OCI-LY7 (cell line): ENCODE measurements around the gene CAND1. TPM values are rescaled to one million over a fixed set of nuclear protein-coding genes. Genes with fewer than 3 reads are reported as not detected.

Experiments
- BruUV-seq: library from RNA; stranded (reverse); fragments of 400-500 nt; replicated peaks from 2 replicates; lab custom pipeline; 2021; lab: Mats Ljungman, UMichigan
- CTCF ChIA-PET: fragments of 300-600 bp; sonication (Branson Sonifier 250); formaldehyde crosslinking; loops from one replicate; lab custom pipeline; 2022; ENCODE audit warnings: antibody characterized with exemption; ENCODE audit not compliant: unreplicated experiment; lab: Charles Lee
- POLR2A ChIA-PET: fragments of 300-600 bp; sonication (Branson Sonifier 250); formaldehyde crosslinking; loops from one replicate; lab custom pipeline; 2022; ENCODE audit warnings: antibody characterized with exemption; lab: Charles Lee
- DNase-seq: peaks from one replicate; pipeline ENCODE4 v3.0.0-alpha.2; 2015; ENCODE audit warnings: low spot score
- H2AFZ ChIP-seq: fragments of 200-600 bp; sonication (generic), shearing (Covaris generic); 2 replicates; pipeline ENCODE4 v1.6.1; 2014; ENCODE audit warnings: mild to moderate bottlenecking, antibody characterized with exemption, low read length, moderate library complexity
- H3K27ac ChIP-seq: fragments of 200-600 bp; sonication (generic); 2 replicates; pipeline ENCODE4 v1.5.1; 2014; ENCODE audit warnings: mixed run types, low read depth, mild to moderate bottlenecking, moderate library complexity, low read length, inconsistent platforms; ENCODE audit not compliant: poor library complexity, severe bottlenecking
- H3K36me3 ChIP-seq: fragments of 200-600 bp; sonication (generic); 2 replicates; pipeline ENCODE4 v1.6.1; 2014; ENCODE audit warnings: mild to moderate bottlenecking, antibody characterized with exemption, low read length, moderate library complexity, mixed read lengths; ENCODE audit not compliant: insufficient read depth
- H3K4me1 ChIP-seq: fragments of 200-600 bp; sonication (generic); 2 replicates; pipeline ENCODE4 v1.5.1; 2014; ENCODE audit warnings: mild to moderate bottlenecking, low read length; ENCODE audit not compliant: insufficient read depth, poor library complexity, severe bottlenecking
- H3K4me2 ChIP-seq: fragments of 200-600 bp; sonication (generic); 2 replicates; pipeline ENCODE4 v1.6.1; 2014; ENCODE audit warnings: mild to moderate bottlenecking, low read length
- H3K4me3 ChIP-seq: fragments of 200-600 bp; sonication (generic); 2 replicates; pipeline ENCODE4 v1.5.1; 2014; ENCODE audit warnings: mild to moderate bottlenecking, low read depth, low read length; ENCODE audit not compliant: poor library complexity, severe bottlenecking
- H3K79me2 ChIP-seq: fragments of 200-600 bp; sonication (generic); 2 replicates; pipeline ENCODE4 v1.6.1; 2016; ENCODE audit warnings: low read depth, mild to moderate bottlenecking, low read length, moderate library complexity, mixed read lengths; ENCODE audit not compliant: insufficient read depth
- H3K9me2 ChIP-seq: fragments of 200-600 bp; sonication (generic); 2 replicates; pipeline ENCODE4 v1.6.1; 2016; ENCODE audit warnings: mild to moderate bottlenecking, low read length, mixed read lengths; ENCODE audit not compliant: insufficient read depth
- H3K9me3 ChIP-seq: fragments of 200-600 bp; sonication (generic); 2 replicates; pipeline ENCODE4 v1.6.1; 2014; ENCODE audit warnings: mild to moderate bottlenecking, mixed run types, low read length, mixed read lengths
- H4K20me1 ChIP-seq: fragments of 200-600 bp; sonication (generic); 2 replicates; pipeline ENCODE4 v1.6.1; 2014; ENCODE audit warnings: mild to moderate bottlenecking, antibody characterized with exemption, low read length, moderate library complexity, mixed read lengths; ENCODE audit not compliant: insufficient read depth
- CTCF ChIP-seq: fragments of 200-600 bp; sonication (generic); conservative IDR thresholded peaks from 2 replicates; pipeline ENCODE4 v1.5.1; 2014; ENCODE audit warnings: mild to moderate bottlenecking, antibody characterized with exemption, low read length, moderate library complexity, mixed read lengths
- EZH2phosphoT487 ChIP-seq: fragments of 200-600 bp; sonication (generic); IDR thresholded peaks from 2 replicates; pipeline ENCODE4 v1.6.1; 2018; ENCODE audit warnings: low read depth, borderline replicate concordance, mild to moderate bottlenecking, mixed run types, antibody characterized with exemption, low read length, moderate library complexity, mixed read lengths
- intact Hi-C: fragments of 100-400 bp; cut with micrococcal nuclease; formaldehyde crosslinking; loops from one replicate; pipeline ENCODE4 v1.10.0; 2022; ENCODE audit not compliant: unreplicated experiment
- total RNA-seq, 2 experiments: library from RNA; depleted of rRNA in 1 of 2; stranded (reverse); fragments of >200 nt in 1 of 2; shearing (Covaris generic) in 1 of 2; gene quantifications; 2 replicates each; pipeline ENCODE4 v1.2.3, GENCODE V29; 2014 to 2022

CAND1 gene
- total RNA-seq, 2 experiments from 2014 or later: 109 to 207 TPM

GRCh38 chr12:67354966-67355365 lies 85.8 kb downstream of the CAND1 start:
- Histone ChIP-seq H3K27ac (no peak overlapping the region), H3K4me3 (no peak overlapping the region), H3K4me2 (no peak overlapping the region), H3K9me3 (no peaks in the 10 kb centered on the region), H2AFZ (no peak overlapping the region), H3K4me1 (no peaks in the 10 kb centered on the region), H3K79me2 (no peaks in the 10 kb centered on the region), H4K20me1 (no peaks in the 10 kb centered on the region), H3K36me3 (no peaks in the 10 kb centered on the region), H3K9me2 (no peaks in the 10 kb centered on the region)
- intact Hi-C loops: loop anchor here (2.0 to 10.0 kb wide), 5 partner anchors 87 to 962 kb away; partner anchors contain the start of gene IL26
- ChIA-PET POLR2A (interaction anchor here (0.7 to 1.4 kb wide), 3 partner anchors 17 to 553 kb away, joined by 3 to 7 read pairs (median 4); no protein-coding TSS in a partner anchor), CTCF (no interaction called here)
- no peak for DNase-seq
- no TSS peak for BruUV-seq
- TF ChIP-seq CTCF (no peak), EZH2phosphoT487 (no peak)

DNA sequence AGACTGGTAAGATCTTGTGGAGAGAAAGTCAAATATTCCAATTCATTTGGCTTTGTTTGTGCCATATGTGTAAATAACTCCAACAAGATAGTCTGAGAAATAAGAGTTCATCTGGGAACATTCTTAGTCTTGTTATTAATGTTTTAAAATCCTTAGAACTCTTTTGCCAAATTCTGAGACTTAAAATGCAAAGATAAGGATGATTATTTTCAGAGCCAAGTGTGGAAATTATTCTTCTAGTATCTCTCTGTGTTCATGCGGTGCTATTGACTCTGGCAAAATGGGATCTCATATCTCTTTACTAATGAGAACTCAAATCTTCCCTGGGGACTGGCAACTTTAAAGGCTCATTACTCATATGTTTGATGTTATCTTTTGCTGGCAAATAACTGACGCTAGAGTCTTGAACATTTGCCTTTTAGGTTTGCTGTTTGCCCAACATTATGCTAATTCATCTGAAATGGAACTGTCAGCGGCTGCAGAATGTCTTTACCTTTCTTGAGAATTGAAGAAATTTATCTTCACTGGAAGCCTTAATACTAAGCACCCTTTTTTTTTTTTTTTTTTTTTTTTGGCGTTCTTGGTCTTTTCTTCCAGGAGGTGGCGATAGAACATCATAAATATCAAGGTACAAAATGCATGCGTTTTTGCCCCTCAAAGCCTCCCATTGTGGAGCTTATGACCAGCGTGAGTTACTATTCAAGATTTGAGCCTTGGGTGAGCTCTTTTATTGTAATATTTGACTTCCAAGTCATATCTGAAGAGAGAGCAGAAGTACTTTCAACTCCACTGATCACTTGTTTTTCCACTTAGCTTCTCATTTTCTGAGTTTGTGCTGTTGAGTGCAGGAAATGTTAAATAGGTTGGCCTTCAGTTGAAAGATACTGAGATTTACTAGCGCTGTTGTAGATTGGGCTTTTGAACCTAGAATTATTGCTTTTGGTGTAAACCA lies 86.5 kb downstream of the CAND1 start:
- H2AFZ ChIP-seq: no peak overlapping the region
- no peaks in the 10 kb centered on the region for H3K4me1 ChIP-seq
- no peak overlapping the region for H3K4me2 ChIP-seq
- H3K9me3 ChIP-seq: no peaks in the 10 kb centered on the region
- H3K4me3 ChIP-seq: no peak overlapping the region
- H4K20me1 ChIP-seq: no peaks in the 10 kb centered on the region
- H3K9me2 ChIP-seq: no peaks in the 10 kb centered on the region
- H3K27ac ChIP-seq: no peak overlapping the region
- no peaks in the 10 kb centered on the region for H3K36me3 ChIP-seq
- peak; percentile 88 for TF ChIP-seq CTCF
- TF ChIP-seq EZH2phosphoT487: no peak
- no peaks in the 10 kb centered on the region for H3K79me2 ChIP-seq
- ChIA-PET POLR2A (interaction anchor here (0.6 to 1.1 kb wide), 6 partner anchors 23 to 964 kb away, joined by 3 to 8 read pairs (median 4); no protein-coding TSS in a partner anchor), CTCF (interaction anchor here (0.8 to 1.0 kb wide), 4 partner anchors 585 to 611 kb away, joined by 3 read pairs; no protein-coding TSS in a partner anchor)
- DNase-seq: peak; percentile 73
- intact Hi-C loops: loop anchor here (2.0 to 10.0 kb wide), 5 partner anchors 87 to 962 kb away; partner anchors contain the start of gene IL26
- BruUV-seq: no TSS peak
